ENCODE data around the gene WNT2. TPM values are rescaled to one million over a fixed set of nuclear protein-coding genes. Genes with fewer than 3 reads are reported as not detected.

Gene WNT2
- total RNA-seq, 1 donor from 2014 or later: not detected

DNA sequence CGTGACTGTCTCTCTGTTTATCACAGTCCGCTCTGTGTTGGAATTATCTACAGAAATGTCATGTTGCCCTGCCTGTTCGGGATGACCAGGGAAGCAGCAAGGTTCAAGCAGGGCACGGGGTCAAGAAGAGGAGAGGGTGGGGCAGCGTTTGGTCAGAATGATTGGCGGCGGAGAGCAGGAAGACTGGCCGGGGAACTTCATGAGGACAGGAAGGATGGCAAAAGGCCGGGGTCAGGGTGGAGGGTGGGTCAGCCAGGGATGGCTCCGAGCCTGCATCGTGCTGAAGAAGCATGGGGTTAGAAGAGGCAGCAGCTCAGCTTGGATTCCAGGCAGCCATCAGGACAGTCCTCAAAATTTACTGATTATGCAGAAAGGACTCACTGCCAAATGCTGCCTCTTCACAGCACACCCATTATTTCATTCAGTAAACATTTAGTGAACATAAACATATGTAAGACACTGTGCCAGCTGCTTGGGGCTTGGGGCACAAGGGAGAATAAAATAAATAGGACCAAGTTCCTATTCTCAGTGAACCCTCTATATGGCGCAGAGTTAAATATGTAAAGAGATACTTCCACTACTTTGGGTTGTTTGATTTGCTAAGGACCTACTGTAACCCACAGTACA, 42.8 kb downstream of the WNT2 start:
- Mint-ChIP-seq H3K4me1 (peaks cover 9% of the 10 kb centered on the region), H3K27me3 (ENCODE audit: low read depth) (no peaks in the 10 kb centered on the region), H3K27ac (ENCODE audit: unreplicated experiment) (no peak overlapping the region), H3K9me3 (peaks cover 5% of the 10 kb centered on the region), H3K4me3 (no peak overlapping the region), H3K36me3 (ENCODE audit: low read depth) (no peaks in the 10 kb centered on the region)
- TF ChIP-seq, protein P1, sequence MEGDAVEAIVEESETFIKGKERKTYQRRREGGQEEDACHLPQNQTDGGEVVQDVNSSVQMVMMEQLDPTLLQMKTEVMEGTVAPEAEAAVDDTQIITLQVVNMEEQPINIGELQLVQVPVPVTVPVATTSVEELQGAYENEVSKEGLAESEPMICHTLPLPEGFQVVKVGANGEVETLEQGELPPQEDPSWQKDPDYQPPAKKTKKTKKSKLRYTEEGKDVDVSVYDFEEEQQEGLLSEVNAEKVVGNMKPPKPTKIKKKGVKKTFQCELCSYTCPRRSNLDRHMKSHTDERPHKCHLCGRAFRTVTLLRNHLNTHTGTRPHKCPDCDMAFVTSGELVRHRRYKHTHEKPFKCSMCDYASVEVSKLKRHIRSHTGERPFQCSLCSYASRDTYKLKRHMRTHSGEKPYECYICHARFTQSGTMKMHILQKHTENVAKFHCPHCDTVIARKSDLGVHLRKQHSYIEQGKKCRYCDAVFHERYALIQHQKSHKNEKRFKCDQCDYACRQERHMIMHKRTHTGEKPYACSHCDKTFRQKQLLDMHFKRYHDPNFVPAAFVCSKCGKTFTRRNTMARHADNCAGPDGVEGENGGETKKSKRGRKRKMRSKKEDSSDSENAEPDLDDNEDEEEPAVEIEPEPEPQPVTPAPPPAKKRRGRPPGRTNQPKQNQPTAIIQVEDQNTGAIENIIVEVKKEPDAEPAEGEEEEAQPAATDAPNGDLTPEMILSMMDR (conservative IDR thresholded peaks at IDR 0.05): no peak
- DNase-seq (ENCODE audit: low read depth, low spot score): no peak

DNA sequence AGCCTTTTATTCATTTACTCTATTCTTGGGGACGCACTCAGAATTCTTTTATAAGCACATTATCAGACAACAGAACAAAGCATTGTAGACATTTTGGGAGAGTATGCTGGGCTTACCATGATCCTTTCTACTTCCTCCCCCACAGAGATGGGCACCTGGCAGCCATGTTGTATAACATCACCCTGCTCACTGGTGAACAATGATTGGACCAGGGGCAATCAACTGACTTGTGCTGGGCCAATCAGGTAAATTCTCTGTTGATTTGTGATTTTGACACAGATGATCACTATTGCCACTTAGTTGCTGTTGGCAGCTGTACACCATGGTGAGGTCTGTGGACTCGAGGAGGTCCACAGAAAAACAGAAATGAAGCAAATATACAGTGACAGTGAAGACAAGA, 43.7 kb downstream of the WNT2 start:
- Mint-ChIP-seq H3K9me3 (peaks cover 5% of the 10 kb centered on the region), H3K4me3 (no peak overlapping the region), H3K27ac (ENCODE audit: unreplicated experiment) (no peak overlapping the region), H3K36me3 (ENCODE audit: low read depth) (no peaks in the 10 kb centered on the region), H3K4me1 (peaks cover 9% of the 10 kb centered on the region), H3K27me3 (ENCODE audit: low read depth) (no peaks in the 10 kb centered on the region)
- DNase-seq (ENCODE audit: low read depth, low spot score): no peak
- TF ChIP-seq, protein P1 (conservative IDR thresholded peaks at IDR 0.05): no peak

DNA sequence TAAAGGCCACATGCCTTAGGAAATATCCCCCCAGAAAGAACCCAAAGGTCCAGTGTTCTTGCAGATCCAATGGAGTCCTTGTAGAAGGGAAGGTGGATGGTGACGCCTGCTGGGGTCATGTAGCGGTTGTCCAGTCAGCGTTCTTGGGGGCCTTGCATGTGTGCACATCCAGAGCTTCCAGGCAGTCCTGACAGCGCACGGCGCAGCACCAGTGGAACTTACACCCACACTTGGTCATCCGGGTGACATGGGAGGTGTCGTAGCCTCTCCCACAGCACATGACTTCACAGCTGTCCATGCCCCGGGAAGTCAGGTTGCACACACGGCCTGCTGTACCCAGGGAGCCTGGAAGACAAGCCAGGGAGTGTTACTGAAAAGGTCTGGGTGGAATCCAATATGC, 44.8 kb downstream of the WNT2 start:
- TF ChIP-seq, protein P1 (conservative IDR thresholded peaks at IDR 0.05): no peak
- peaks cover 8% of the 10 kb centered on the region for H3K4me1 Mint-ChIP-seq
- DNase-seq (ENCODE audit: low read depth, low spot score): no peak
- no peak overlapping the region for H3K27ac Mint-ChIP-seq (ENCODE audit: unreplicated experiment)
- peaks cover 5% of the 10 kb centered on the region for H3K9me3 Mint-ChIP-seq
- H3K36me3 Mint-ChIP-seq (ENCODE audit: low read depth): no peaks in the 10 kb centered on the region
- H3K27me3 Mint-ChIP-seq (ENCODE audit: low read depth): no peaks in the 10 kb centered on the region
- no peak overlapping the region for H3K4me3 Mint-ChIP-seq

DNA sequence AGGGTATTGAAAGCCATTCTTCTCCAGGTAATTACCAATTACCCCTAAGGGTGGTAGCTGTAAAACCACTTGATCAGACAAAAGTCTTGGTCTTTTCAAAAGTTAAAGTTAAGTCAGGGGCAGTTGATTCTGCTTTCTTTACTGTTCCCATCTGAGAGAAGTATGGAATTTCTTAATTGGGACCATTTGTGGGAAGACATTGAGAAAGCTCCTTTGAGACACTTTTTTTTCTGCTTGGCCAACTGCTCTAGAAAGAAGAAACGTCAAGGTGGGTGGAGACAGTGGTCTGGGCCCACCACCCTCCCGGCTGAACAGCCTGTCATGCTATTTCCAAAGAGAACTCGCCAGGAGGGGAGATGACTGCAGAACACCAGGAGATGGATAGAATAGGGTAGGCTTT, 45.3 kb downstream of the WNT2 start:
- no peak overlapping the region for H3K27ac Mint-ChIP-seq (ENCODE audit: unreplicated experiment)
- no peak overlapping the region for H3K4me3 Mint-ChIP-seq
- peaks cover 3% of the 10 kb centered on the region for H3K9me3 Mint-ChIP-seq
- H3K36me3 Mint-ChIP-seq (ENCODE audit: low read depth): no peaks in the 10 kb centered on the region
- no peaks in the 10 kb centered on the region for H3K27me3 Mint-ChIP-seq (ENCODE audit: low read depth)
- no peak for DNase-seq (ENCODE audit: low read depth, low spot score)
- peaks cover 8% of the 10 kb centered on the region for H3K4me1 Mint-ChIP-seq
- TF ChIP-seq, protein P1 (conservative IDR thresholded peaks at IDR 0.05): no peak

DNA sequence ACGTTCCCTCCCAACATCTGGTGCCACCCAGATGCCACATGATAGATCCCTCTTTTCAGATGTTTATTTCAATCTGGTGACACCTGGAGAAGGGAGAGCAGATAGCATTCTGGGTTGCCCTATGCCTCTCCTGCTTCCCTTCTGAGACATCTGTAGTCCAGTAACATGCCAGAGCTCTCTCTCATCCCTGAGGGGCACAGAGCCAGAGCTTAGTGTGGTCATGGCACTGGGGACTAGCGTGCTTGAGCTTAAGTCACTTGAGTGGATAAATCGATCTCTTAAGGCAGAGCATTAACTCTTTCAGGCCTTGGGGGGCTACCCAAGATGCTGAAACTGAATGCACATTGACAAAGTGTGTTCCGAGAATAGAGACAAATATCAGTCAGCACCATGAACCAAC, 47.9 kb downstream of the WNT2 start:
- DNase-seq (ENCODE audit: low read depth, low spot score): no peak
- Mint-ChIP-seq H3K36me3 (ENCODE audit: low read depth) (no peaks in the 10 kb centered on the region), H3K4me3 (no peak overlapping the region), H3K27ac (ENCODE audit: unreplicated experiment) (no peak overlapping the region), H3K9me3 (peaks cover 2% of the 10 kb centered on the region), H3K27me3 (ENCODE audit: low read depth) (no peaks in the 10 kb centered on the region), H3K4me1 (peaks cover 8% of the 10 kb centered on the region)
- TF ChIP-seq, protein P1 (conservative IDR thresholded peaks at IDR 0.05): no peak
